ENCODE data around the gene CDH4. TPM values are rescaled to one million over a fixed set of nuclear protein-coding genes. Genes with fewer than 3 reads are reported as not detected.

Gene CDH4
- total and polyA plus RNA-seq, 9 of the 15 experiments (the other 6 are each of a cell fraction or from before 2014, with no cell fraction given) = 0.04 TPM; not detected in 8

GRCh38 chr20:61926253-61926613 is 674.2 kb downstream of the CDH4 start:
- H3K79me2 ChIP-seq (ENCODE audit: control insufficient read depth, insufficient read depth, low read length) = no peaks in the 10 kb centered on the region
- H3K9ac ChIP-seq (ENCODE audit: insufficient read depth in 1 of 2, low read depth in 2 of 2, low read length in 2 of 2) = peak overlapping the region in 1 of 2 experiments; percentile 35; a peak in 1 of 4 replicates
- H3K9me3 ChIP-seq (replicated peaks; ENCODE audit: control insufficient read depth, insufficient read depth, low read depth, low read length) = no peaks in the 10 kb centered on the region; the same call in 1 of the 2 replicates
- DNase-seq (ENCODE audit: extremely low read depth in 1 of 4, low spot score in 3 of 4) (no peak), FAIRE-seq (no peak), ATAC-seq (no peak)
- H3K4me1 ChIP-seq (replicated peaks in 1 of 2; ENCODE audit: control insufficient read depth in 2 of 2, insufficient read depth in 2 of 2, low read length in 2 of 2) = peaks cover 6 to 49% of the 10 kb centered on the region in 2 experiments; a peak in 4 of 5 replicates
- H3K36me3 ChIP-seq (ENCODE audit: control insufficient read depth, insufficient read depth, low read length) = no peaks in the 10 kb centered on the region
- H2AFZ ChIP-seq (ENCODE audit: low read depth, low read length) = no peak overlapping the region
- no peak overlapping the region for H3K4me3 ChIP-seq
- CTCF ChIA-PET (ENCODE audit: low intra/inter-chr PET ratio) = no interaction called here
- intact Hi-C loops (cut with micrococcal nuclease) = no loop called here
- H3K27ac ChIP-seq (ENCODE audit: extremely low read depth, low read depth, low read length) = no peak overlapping the region
- H3K27me3 ChIP-seq (ENCODE audit: control insufficient read depth in 2 of 2, insufficient read depth in 2 of 2, low read length in 2 of 2) = peaks cover 24 to 77% of the 10 kb centered on the region in 2 experiments
- POLR2A ChIA-PET = no interaction called here
- WGBS (ENCODE audit: insufficient coverage, low coverage, missing lambda C conversion rate) = 13% methylated on average over 13 of the region's 14 CpGs
- H4K20me1 ChIP-seq (replicated peaks; ENCODE audit: control insufficient read depth, insufficient read depth, low read length) = peaks cover 4% of the 10 kb centered on the region; the same call in 1 of the 2 replicates
- TF ChIP-seq CHD2 (IDR thresholded peaks at IDR 0.05; ENCODE audit: low read depth, low read length) = no peak
- 0 out of 2 replicates have a peak, but pooled peaks have one; percentile 7 for TF ChIP-seq BCOR (IDR thresholded peaks at IDR 0.05)
- H3K4me2 ChIP-seq (ENCODE audit: insufficient read depth, low read length) = no peak overlapping the region
- in situ Hi-C loops (cut with MboI) = no loop called here
- BruUV-seq (replicated peaks) = no TSS peak
- H3K9me1 ChIP-seq (ENCODE audit: control insufficient read depth, insufficient read depth, low read length) = no peaks in the 10 kb centered on the region

GRCh38 chr20:61926796-61927192 is 674.7 kb downstream of the CDH4 start:
- no peaks in the 10 kb centered on the region for H3K79me2 ChIP-seq (ENCODE audit: control insufficient read depth, insufficient read depth, low read length)
- FAIRE-seq (no peak), ATAC-seq (no peak), DNase-seq (ENCODE audit: extremely low read depth in 1 of 4, low spot score in 3 of 4) (no peak)
- CTCF ChIA-PET (ENCODE audit: low intra/inter-chr PET ratio) = no interaction called here
- H3K9ac ChIP-seq (ENCODE audit: insufficient read depth in 1 of 2, low read depth in 2 of 2, low read length in 2 of 2) = no peak overlapping the region
- no peak overlapping the region for H3K4me3 ChIP-seq
- WGBS (ENCODE audit: insufficient coverage, low coverage, missing lambda C conversion rate) = 29% methylated on average over 22 of the region's 23 CpGs
- H3K4me1 ChIP-seq (replicated peaks in 1 of 2; ENCODE audit: control insufficient read depth in 2 of 2, insufficient read depth in 2 of 2, low read length in 2 of 2) = peaks cover 6 to 49% of the 10 kb centered on the region in 2 experiments; a peak in 4 of 5 replicates
- H2AFZ ChIP-seq (ENCODE audit: low read depth, low read length) = no peak overlapping the region
- no peaks in the 10 kb centered on the region for H3K9me1 ChIP-seq (ENCODE audit: control insufficient read depth, insufficient read depth, low read length)
- TF ChIP-seq E2F6 (IDR thresholded peaks at IDR 0.05; ENCODE audit: borderline replicate concordance in 1 of 2, extremely low read depth in 1 of 2, insufficient read depth in 1 of 2, insufficient read length in 1 of 2, low read depth in 1 of 2, low read length in 1 of 2, poor library complexity in 1 of 2, severe bottlenecking in 1 of 2) (peak in 1 of 2 experiments; percentile 11), USF2 (CRISPR knock-in tag; IDR thresholded peaks at IDR 0.05) (peak; percentile 13; the same call in 1 of the 2 replicates), ZBTB2 (IDR thresholded peaks at IDR 0.05) (no peak)
- no peaks in the 10 kb centered on the region for H3K36me3 ChIP-seq (ENCODE audit: control insufficient read depth, insufficient read depth, low read length)
- H3K27me3 ChIP-seq (ENCODE audit: control insufficient read depth in 2 of 2, insufficient read depth in 2 of 2, low read length in 2 of 2) = peaks cover 24 to 82% of the 10 kb centered on the region in 2 experiments
- H3K27ac ChIP-seq (ENCODE audit: extremely low read depth, low read depth, low read length) = no peak overlapping the region
- peaks cover 4% of the 10 kb centered on the region; the same call in 1 of the 2 replicates for H4K20me1 ChIP-seq (replicated peaks; ENCODE audit: control insufficient read depth, insufficient read depth, low read length)
- in situ Hi-C loops (cut with MboI) = no loop called here
- no peaks in the 10 kb centered on the region; the same call in 1 of the 2 replicates for H3K9me3 ChIP-seq (replicated peaks; ENCODE audit: control insufficient read depth, insufficient read depth, low read depth, low read length)
- no TSS peak for BruUV-seq (replicated peaks)
- POLR2A ChIA-PET = no interaction called here
- intact Hi-C loops (cut with micrococcal nuclease) = no loop called here
- no peak overlapping the region for H3K4me2 ChIP-seq (ENCODE audit: insufficient read depth, low read length)
